Suprapubic skin (tissue), 4 donors: ENCODE data around the gene PUS10. TPM values are rescaled to one million over a fixed set of nuclear protein-coding genes. Genes with fewer than 3 reads are reported as not detected.

Source experiments
- DNase-seq, 2 donors: peaks; one replicate each; pipeline ENCODE4 v3.0.0-alpha.2; 2019; ENCODE audit warnings: low spot score in 2 of 2
- H3K27ac ChIP-seq: fragments of 200-600 bp; sonication (generic); one replicate; pipeline ENCODE4 v1.5.1; 2019
- H3K27me3 ChIP-seq: fragments of 200-600 bp; sonication (generic); one replicate; pipeline ENCODE4 v1.5.1; 2019
- H3K36me3 ChIP-seq: fragments of 200-600 bp; sonication (generic); one replicate; pipeline ENCODE4 v1.5.1; 2019
- H3K4me1 ChIP-seq: fragments of 200-600 bp; sonication (generic); one replicate; pipeline ENCODE4 v1.5.1; 2019
- H3K4me3 ChIP-seq: fragments of 200-600 bp; sonication (generic); one replicate; pipeline ENCODE4 v1.5.1; 2019; ENCODE audit warnings: mild to moderate bottlenecking
- H3K9me3 ChIP-seq: fragments of 200-600 bp; sonication (generic); one replicate; pipeline ENCODE4 v1.5.1; 2019
- EP300 ChIP-seq: sonication (generic); formaldehyde crosslinking; IDR thresholded peaks from one replicate; pipeline ENCODE4 v1.6.1; 2017; ENCODE audit warnings: antibody characterized with exemption
- POLR2A ChIP-seq, 2 donors: fragments of 450-650 bp; IDR thresholded peaks; one replicate each; pipeline ENCODE4 v1.6.1; 2017; ENCODE audit warnings: antibody characterized with exemption in 2 of 2, mild to moderate bottlenecking in 2 of 2, moderate library complexity in 2 of 2
- POLR2AphosphoS5 ChIP-seq, 3 donors: sonication (generic); formaldehyde crosslinking; IDR thresholded peaks; one replicate each; pipeline ENCODE4 v1.6.1; 2017; ENCODE audit warnings: antibody characterized with exemption in 3 of 3
- whole genome bisulfite sequencing: methylation state at CpG from one replicate; pipeline ENCODE4 v1.1.5; 2018; 5-methylcytosine and 5-hydroxymethylcytosine counted together
- total RNA-seq, 4 donors: library from RNA; depleted of rRNA; stranded (reverse); fragments of >200 nt; gene quantifications; one replicate each; pipeline ENCODE4 v1.1.0, GENCODE V29; 2016
- TF ChIP-seq, protein P1 (sequence below), 2 donors: fragments of 200-600 bp in 1 of 2; fragments of 450-650 bp in 1 of 2; sonication (generic) in 1 of 2; IDR thresholded peaks; one replicate each; pipeline ENCODE4 v1.5.1; 2016 to 2019; ENCODE audit warnings: antibody characterized with exemption in 2 of 2, mild to moderate bottlenecking in 1 of 2, moderate library complexity in 1 of 2

PUS10 gene
- total RNA-seq, 4 donors from 2014 or later: 3.3 to 14.0 (median 6.6) TPM

GRCh38 chr2:60966507-60967405 lies 51.3 kb downstream of the PUS10 start:
- Histone ChIP-seq H3K4me3 (no peak overlapping the region), H3K27me3 (no peaks in the 10 kb centered on the region), H3K27ac (no peak overlapping the region), H3K36me3 (no peaks in the 10 kb centered on the region), H3K4me1 (peaks cover 29% of the 10 kb centered on the region), H3K9me3 (no peaks in the 10 kb centered on the region)
- WGBS: 64% methylated on average over 1 of the region's 1 CpG
- DNase-seq: no peak
- TF ChIP-seq, protein P1, sequence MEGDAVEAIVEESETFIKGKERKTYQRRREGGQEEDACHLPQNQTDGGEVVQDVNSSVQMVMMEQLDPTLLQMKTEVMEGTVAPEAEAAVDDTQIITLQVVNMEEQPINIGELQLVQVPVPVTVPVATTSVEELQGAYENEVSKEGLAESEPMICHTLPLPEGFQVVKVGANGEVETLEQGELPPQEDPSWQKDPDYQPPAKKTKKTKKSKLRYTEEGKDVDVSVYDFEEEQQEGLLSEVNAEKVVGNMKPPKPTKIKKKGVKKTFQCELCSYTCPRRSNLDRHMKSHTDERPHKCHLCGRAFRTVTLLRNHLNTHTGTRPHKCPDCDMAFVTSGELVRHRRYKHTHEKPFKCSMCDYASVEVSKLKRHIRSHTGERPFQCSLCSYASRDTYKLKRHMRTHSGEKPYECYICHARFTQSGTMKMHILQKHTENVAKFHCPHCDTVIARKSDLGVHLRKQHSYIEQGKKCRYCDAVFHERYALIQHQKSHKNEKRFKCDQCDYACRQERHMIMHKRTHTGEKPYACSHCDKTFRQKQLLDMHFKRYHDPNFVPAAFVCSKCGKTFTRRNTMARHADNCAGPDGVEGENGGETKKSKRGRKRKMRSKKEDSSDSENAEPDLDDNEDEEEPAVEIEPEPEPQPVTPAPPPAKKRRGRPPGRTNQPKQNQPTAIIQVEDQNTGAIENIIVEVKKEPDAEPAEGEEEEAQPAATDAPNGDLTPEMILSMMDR (IDR thresholded peaks at IDR 0.05): no peak
- TF ChIP-seq POLR2A (IDR thresholded peaks at IDR 0.05) (no peak), EP300 (no peak), POLR2AphosphoS5 (IDR thresholded peaks at IDR 0.05) (no peak)

- Histone ChIP-seq H3K9me3 (no peaks in the 10 kb centered on the region), H3K4me3 (no peak overlapping the region), H3K36me3 (no peaks in the 10 kb centered on the region), H3K27me3 (no peaks in the 10 kb centered on the region), H3K4me1 (peaks cover 31% of the 10 kb centered on the region), H3K27ac (no peak overlapping the region)
- TF ChIP-seq POLR2A (IDR thresholded peaks at IDR 0.05): no peak
- no peak for TF ChIP-seq EP300
- TF ChIP-seq, protein P1 (IDR thresholded peaks at IDR 0.05): no peak
- no peak for TF ChIP-seq POLR2AphosphoS5 (IDR thresholded peaks at IDR 0.05)
- no peak for DNase-seq
Measured at GRCh38 chr2:60965499-60965785, 52.6 kb downstream of the PUS10 start.

DNA sequence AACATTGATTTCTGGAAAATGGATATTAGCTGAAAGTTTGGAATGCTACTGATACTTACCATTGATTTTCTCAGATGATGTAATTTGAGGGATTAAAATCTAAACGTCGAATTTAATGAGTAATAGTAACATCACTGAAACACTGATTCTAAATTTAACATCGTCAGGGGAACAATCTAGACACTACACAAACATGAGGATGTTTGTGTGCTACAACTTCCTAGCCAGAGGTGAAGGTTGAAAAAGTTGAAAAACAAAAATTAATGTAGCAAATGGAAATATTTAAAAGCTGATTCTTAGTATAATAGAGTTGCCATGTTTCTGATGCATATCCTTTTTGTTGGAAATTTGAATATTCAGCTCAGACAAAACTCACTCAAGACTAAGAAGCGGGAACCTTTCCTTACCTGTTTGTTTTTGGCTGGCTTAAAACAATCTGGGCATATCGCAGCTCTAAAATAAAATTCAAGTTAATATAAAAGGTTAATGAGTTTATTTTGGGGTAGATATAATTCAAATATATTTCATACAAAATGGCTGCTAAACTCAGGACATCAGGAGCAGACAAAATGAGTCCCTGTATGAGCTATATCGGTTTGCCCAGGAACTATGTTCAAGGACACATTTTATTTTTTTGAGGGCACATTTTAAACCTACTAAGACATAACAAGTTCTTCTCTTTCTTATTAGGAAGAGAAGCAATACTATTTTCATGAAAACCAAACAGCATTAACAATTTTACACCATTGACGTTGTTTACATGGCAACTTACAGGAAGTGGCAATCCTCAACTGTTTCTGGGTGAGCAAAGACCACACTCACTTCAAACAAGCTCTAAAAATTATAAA lies 53.2 kb downstream of the PUS10 start:
- WGBS: 64% methylated on average over 7 of the region's 7 CpGs
- no peaks in the 10 kb centered on the region for H3K36me3 ChIP-seq
- no peak overlapping the region for H3K4me3 ChIP-seq
- H3K4me1 ChIP-seq: peaks cover 34% of the 10 kb centered on the region
- TF ChIP-seq POLR2AphosphoS5 (IDR thresholded peaks at IDR 0.05) (no peak), POLR2A (IDR thresholded peaks at IDR 0.05) (no peak), EP300 (no peak)
- TF ChIP-seq, protein P1 (IDR thresholded peaks at IDR 0.05): no peak
- H3K27ac ChIP-seq: no peak overlapping the region
- DNase-seq: no peak
- no peaks in the 10 kb centered on the region for H3K27me3 ChIP-seq
- H3K9me3 ChIP-seq: no peaks in the 10 kb centered on the region

- Histone ChIP-seq H3K36me3 (no peaks in the 10 kb centered on the region), H3K4me1 (peaks cover 47% of the 10 kb centered on the region), H3K4me3 (no peak overlapping the region), H3K9me3 (no peaks in the 10 kb centered on the region), H3K27me3 (no peaks in the 10 kb centered on the region), H3K27ac (no peak overlapping the region)
- TF ChIP-seq POLR2AphosphoS5 (IDR thresholded peaks at IDR 0.05): no peak
- no peak for TF ChIP-seq POLR2A (IDR thresholded peaks at IDR 0.05)
- no peak for TF ChIP-seq EP300
- TF ChIP-seq, protein P1 (IDR thresholded peaks at IDR 0.05): no peak
- DNase-seq: no peak
Measured at GRCh38 chr2:60963190-60963589, 54.9 kb downstream of the PUS10 start.

- no peaks in the 10 kb centered on the region for H3K36me3 ChIP-seq
- no peak for DNase-seq
- WGBS: 63% methylated on average over 2 of the region's 2 CpGs
- H3K27ac ChIP-seq: no peak overlapping the region
- no peak overlapping the region for H3K4me3 ChIP-seq
- no peaks in the 10 kb centered on the region for H3K9me3 ChIP-seq
- no peak for TF ChIP-seq POLR2AphosphoS5 (IDR thresholded peaks at IDR 0.05)
- no peak for TF ChIP-seq POLR2A (IDR thresholded peaks at IDR 0.05)
- TF ChIP-seq EP300: no peak
- TF ChIP-seq, protein P1 (IDR thresholded peaks at IDR 0.05): no peak
- no peaks in the 10 kb centered on the region for H3K27me3 ChIP-seq
- peaks cover 53% of the 10 kb centered on the region for H3K4me1 ChIP-seq
Measured at GRCh38 chr2:60962528-60962927, 55.5 kb downstream of the PUS10 start.
